HepG2 (cell line): ENCODE results near the gene CSTPP1. TPM values are rescaled to one million over a fixed set of nuclear protein-coding genes. Genes with fewer than 3 reads are reported as not detected.

Experiments used
- CHD2 ChIP-seq: IDR thresholded peaks from 2 replicates; pipeline ENCODE4 v1.6.1; 2011; ENCODE audit warnings: low read depth, low read length, improper control_type of control experiment
- HNRNPL ChIP-seq: fragments of 200-400 bp; formaldehyde crosslinking; IDR thresholded peaks from 2 replicates; pipeline ENCODE4 v1.6.1; 2017; ENCODE audit warnings: mild to moderate bottlenecking, low read depth, low read length
- JUNB ChIP-seq: sonication (generic); formaldehyde crosslinking; IDR thresholded peaks from 2 replicates; pipeline ENCODE4 v1.8.0; 2022; ENCODE audit warnings: missing genetic modification reagents, mild to moderate bottlenecking, borderline replicate concordance
- NFAT5 ChIP-seq: sonication (generic); formaldehyde crosslinking; IDR thresholded peaks from 2 replicates; pipeline ENCODE4 v1.4.0; 2020; ENCODE audit warnings: missing genetic modification reagents
- PATZ1 ChIP-seq: sonication (generic); formaldehyde crosslinking; IDR thresholded peaks from 2 replicates; pipeline ENCODE4 v1.4.0; 2020; ENCODE audit warnings: missing genetic modification reagents
- RNF219 ChIP-seq: sonication (generic); formaldehyde crosslinking; IDR thresholded peaks from 2 replicates; pipeline ENCODE4 v1.5.0; 2020; ENCODE audit warnings: mild to moderate bottlenecking, missing genetic modification reagents
- SMAD1 ChIP-seq: sonication (generic); formaldehyde crosslinking; IDR thresholded peaks from 2 replicates; pipeline ENCODE4 v1.4.0; 2020; ENCODE audit warnings: missing genetic modification reagents, low read depth, mild to moderate bottlenecking, borderline replicate concordance
- STAT5B ChIP-seq: sonication (generic); formaldehyde crosslinking; IDR thresholded peaks from 2 replicates; pipeline ENCODE4 v1.4.0; 2020; ENCODE audit warnings: missing genetic modification reagents
- TFAP4 ChIP-seq: sonication (generic); IDR thresholded peaks from 2 replicates; pipeline ENCODE4 v1.6.1; 2016; ENCODE audit warnings: low read depth, borderline replicate concordance
- ZBTB49 ChIP-seq: sonication (generic); formaldehyde crosslinking; IDR thresholded peaks from 2 replicates; pipeline ENCODE4 v1.4.0; 2020; ENCODE audit warnings: missing genetic modification reagents, borderline replicate concordance
- ZNF124 ChIP-seq: sonication (generic); formaldehyde crosslinking; IDR thresholded peaks from 2 replicates; pipeline ENCODE4 v1.4.0; 2020; ENCODE audit warnings: missing genetic modification reagents
- ZNF441 ChIP-seq: sonication (generic); formaldehyde crosslinking; IDR thresholded peaks from 2 replicates; pipeline ENCODE4 v1.7.0; 2021; ENCODE audit warnings: missing genetic modification reagents, borderline replicate concordance
- ZNF7 ChIP-seq: IDR thresholded peaks from 2 replicates; pipeline ENCODE4 v1.6.1; 2016; ENCODE audit warnings: missing biosample characterization, missing genetic modification reagents
- ZNF850 ChIP-seq: sonication (generic); formaldehyde crosslinking; conservative IDR thresholded peaks from 2 replicates; pipeline ENCODE4 v1.9.0; 2021; ENCODE audit warnings: mild to moderate bottlenecking, missing genetic modification reagents
- polyA plus RNA-seq, 8 experiments: library from polyadenylated mRNA; depleted of rRNA in 3 of 8; stranded (reverse) in 7 of 8; unstranded in 1 of 8; fragments of >200 nt; fragmentation: Illumina TruSeq in 4 of 8; extraction: Trizol in 4 of 8; gene quantifications; 2 replicates each; pipeline versions ENCODE4 v1.2.1 to v1.2.3, GENCODE V29; 2011 to 2016; ENCODE audit warnings: low read depth in 4 of 8, missing spikeins in 1 of 8, mixed read lengths in 1 of 8; ENCODE audit not compliant: insufficient read depth in 1 of 8
- total RNA-seq, 5 experiments: library from RNA; depleted of rRNA; stranded (reverse); fragments of >200 nt; fragmentation: Illumina TruSeq; extraction: Trizol; gene quantifications; 2 replicates each; pipeline ENCODE4 v1.2.3, GENCODE V29; 2016; ENCODE audit warnings: low read depth in 1 of 5

Gene CSTPP1
- total and polyA plus RNA-seq, 2 of the 13 experiments (the other 11 are each of a cell fraction or from before 2014, with no cell fraction given) = 12.3 to 14.6 TPM

- TF ChIP-seq NFAT5 (CRISPR knock-in tag) = 0 out of 2 replicates have a peak, but pooled peaks have one; percentile 76
- TF ChIP-seq ZNF850 (CRISPR knock-in tag) = no peak
- peak; percentile 47; the same call in 1 of the 2 replicates for TF ChIP-seq HNRNPL
- TF ChIP-seq TFAP4 = no peak
- TF ChIP-seq ZNF124 (CRISPR knock-in tag) = no peak
- TF ChIP-seq ZBTB49 = no peak
- no peak for TF ChIP-seq SMAD1 (CRISPR knock-in tag)
- 0 out of 2 replicates have a peak, but pooled peaks have one; percentile 8 for TF ChIP-seq JUNB (CRISPR knock-in tag)
- TF ChIP-seq STAT5B (CRISPR knock-in tag) = no peak
- TF ChIP-seq CHD2 = no peak
- no peak for TF ChIP-seq ZNF441 (CRISPR knock-in tag)
- TF ChIP-seq RNF219 (CRISPR knock-in tag) = no peak
- peak; percentile 27 for TF ChIP-seq PATZ1 (CRISPR knock-in tag)
- TF ChIP-seq ZNF7 (CRISPR knock-in tag) = no peak
Measured at GRCh38 chr11:47186700-47187695, 250.4 kb downstream of the CSTPP1 start (continued).
